Central memory CD8-positive, alpha-beta T cell (primary cell): ENCODE measurements around the gene ARL15.
"Not testable (repeated sequence)": the region's sequence is repeated elsewhere in the genome, so short reads cannot be mapped to it uniquely, and the experiment has no call there.

Experiments
- ATAC-seq: fragments of 150-1000 bp; cut with Tn5 transposase; replicated peaks from 2 replicates; pipeline ENCODE4 v1.10.0; 2022; ENCODE audit warnings: mild to moderate bottlenecking, moderate FRiP score, moderate number of reproducible peaks; ENCODE audit not compliant: poor library complexity, severe bottlenecking; ENCODE audit errors: extremely low read depth
- DNase-seq, 2 donors: peaks; one replicate each; pipeline ENCODE4 v3.0.0; 2021; ENCODE audit warnings: low spot score in 2 of 2
- H3K27ac Mint-ChIP-seq: one replicate; pipeline ENCODE4 v1.8.0; 2022; ENCODE audit warnings: low read depth, mild to moderate bottlenecking, moderate library complexity, mixed read lengths
- H3K27me3 Mint-ChIP-seq: one replicate; pipeline ENCODE4 v1.8.0; 2022; ENCODE audit warnings: mixed read lengths
- H3K36me3 Mint-ChIP-seq: one replicate; pipeline ENCODE4 v1.8.0; 2022; ENCODE audit warnings: mild to moderate bottlenecking, moderate library complexity, mixed read lengths; ENCODE audit not compliant: insufficient read depth
- H3K4me1 Mint-ChIP-seq: one replicate; pipeline ENCODE4 v1.8.0; 2022; ENCODE audit warnings: mixed read lengths
- H3K4me3 Mint-ChIP-seq: one replicate; pipeline ENCODE4 v1.8.0; 2022; ENCODE audit warnings: mild to moderate bottlenecking, moderate library complexity, mixed read lengths
- H3K9me3 Mint-ChIP-seq: one replicate; pipeline ENCODE4 v1.8.0; 2022; ENCODE audit warnings: mixed read lengths

Gene ARL15

GRCh38 chr5:54073131-54073530, 237.2 kb downstream of the ARL15 start:
- DNase-seq (no peak), ATAC-seq (no peak)
- Mint-ChIP-seq H3K27me3 (no peaks in the 10 kb centered on the region), H3K4me3 (no peak overlapping the region), H3K27ac (no peak overlapping the region), H3K4me1 (no peaks in the 10 kb centered on the region), H3K9me3 (no peaks in the 10 kb centered on the region), H3K36me3 (no peaks in the 10 kb centered on the region)

- Mint-ChIP-seq H3K4me1 (no peaks in the 10 kb centered on the region), H3K27me3 (no peaks in the 10 kb centered on the region), H3K27ac (no peak overlapping the region), H3K9me3 (no peaks in the 10 kb centered on the region), H3K4me3 (no peak overlapping the region), H3K36me3 (peaks cover 4% of the 10 kb centered on the region)
- DNase-seq (no peak), ATAC-seq (no peak)
Observed at GRCh38 chr5:54066433-54066832, 243.9 kb downstream of the ARL15 start.

GRCh38 chr5:54063817-54064216, 246.6 kb downstream of the ARL15 start:
- ATAC-seq (no peak), DNase-seq (no peak)
- Mint-ChIP-seq H3K27ac (no peak overlapping the region), H3K27me3 (no peaks in the 10 kb centered on the region), H3K36me3 (peaks cover 4% of the 10 kb centered on the region), H3K9me3 (no peaks in the 10 kb centered on the region), H3K4me1 (no peaks in the 10 kb centered on the region), H3K4me3 (no peak overlapping the region)

- DNase-seq (no peak), ATAC-seq (no peak)
- Mint-ChIP-seq H3K36me3 (peaks cover 3% of the 10 kb centered on the region), H3K27ac (no peak overlapping the region), H3K9me3 (no peaks in the 10 kb centered on the region), H3K4me3 (no peak overlapping the region), H3K27me3 (no peaks in the 10 kb centered on the region), H3K4me1 (no peaks in the 10 kb centered on the region)
Observed at GRCh38 chr5:54062958-54063357, 247.4 kb downstream of the ARL15 start.

GRCh38 chr5:54060919-54061318, 249.5 kb downstream of the ARL15 start:
- H3K4me3 Mint-ChIP-seq, ATAC-seq, H3K9me3 Mint-ChIP-seq, DNase-seq, H3K36me3 Mint-ChIP-seq, H3K27me3 Mint-ChIP-seq, H3K27ac Mint-ChIP-seq, H3K4me1 Mint-ChIP-seq: not testable (repeated sequence)

- no peak for DNase-seq
- Mint-ChIP-seq H3K4me1 (no peaks in the 10 kb centered on the region), H3K36me3 (no peaks in the 10 kb centered on the region), H3K4me3 (no peak overlapping the region), H3K27me3 (no peaks in the 10 kb centered on the region), H3K27ac (no peak overlapping the region), H3K9me3 (no peaks in the 10 kb centered on the region)
- no peak for ATAC-seq
Observed at GRCh38 chr5:54049963-54050362, 260.4 kb downstream of the ARL15 start.

GRCh38 chr5:54049144-54049543, 261.2 kb downstream of the ARL15 start:
- no peaks in the 10 kb centered on the region for H3K9me3 Mint-ChIP-seq
- no peak overlapping the region for H3K4me3 Mint-ChIP-seq
- no peaks in the 10 kb centered on the region for H3K4me1 Mint-ChIP-seq
- no peak for ATAC-seq
- no peak overlapping the region for H3K27ac Mint-ChIP-seq
- DNase-seq, result no peak
- H3K27me3 Mint-ChIP-seq, result no peaks in the 10 kb centered on the region
- no peaks in the 10 kb centered on the region for H3K36me3 Mint-ChIP-seq

- H3K27ac Mint-ChIP-seq, result no peak overlapping the region
- H3K9me3 Mint-ChIP-seq, result no peaks in the 10 kb centered on the region
- H3K4me1 Mint-ChIP-seq, result no peaks in the 10 kb centered on the region
- ATAC-seq, result no peak
- H3K36me3 Mint-ChIP-seq, result no peaks in the 10 kb centered on the region
- no peaks in the 10 kb centered on the region for H3K27me3 Mint-ChIP-seq
- no peak for DNase-seq
- H3K4me3 Mint-ChIP-seq, result no peak overlapping the region
Observed at GRCh38 chr5:54045077-54045792, 265.1 kb downstream of the ARL15 start.

- not testable (repeated sequence) for H3K4me1 Mint-ChIP-seq, H3K36me3 Mint-ChIP-seq, H3K27me3 Mint-ChIP-seq, ATAC-seq, DNase-seq, H3K9me3 Mint-ChIP-seq, H3K4me3 Mint-ChIP-seq, H3K27ac Mint-ChIP-seq
Observed at GRCh38 chr5:54044276-54044675, 266.1 kb downstream of the ARL15 start.

GRCh38 chr5:54040804-54041203, 269.6 kb downstream of the ARL15 start:
- Mint-ChIP-seq H3K27me3 (no peaks in the 10 kb centered on the region), H3K4me3 (no peak overlapping the region)

GRCh38 chr5:54040018-54040417, 270.4 kb downstream of the ARL15 start:
- Mint-ChIP-seq H3K27ac (no peak overlapping the region), H3K4me3 (no peak overlapping the region), H3K9me3 (no peaks in the 10 kb centered on the region), H3K36me3 (no peaks in the 10 kb centered on the region), H3K4me1 (no peaks in the 10 kb centered on the region), H3K27me3 (no peaks in the 10 kb centered on the region)
- ATAC-seq (no peak), DNase-seq (no peak)

More at GRCh38 chr5:54040804-54041203, 269.6 kb downstream of the ARL15 start:
- Mint-ChIP-seq H3K4me1 (no peaks in the 10 kb centered on the region), H3K36me3 (no peaks in the 10 kb centered on the region), H3K9me3 (no peaks in the 10 kb centered on the region), H3K27ac (no peak overlapping the region)
- DNase-seq (no peak), ATAC-seq (no peak)

- no peak overlapping the region for H3K27ac Mint-ChIP-seq
- no peaks in the 10 kb centered on the region for H3K36me3 Mint-ChIP-seq
- no peaks in the 10 kb centered on the region for H3K9me3 Mint-ChIP-seq
- no peak for DNase-seq
- H3K4me3 Mint-ChIP-seq, result no peak overlapping the region
- ATAC-seq, result no peak
- no peaks in the 10 kb centered on the region for H3K4me1 Mint-ChIP-seq
- H3K27me3 Mint-ChIP-seq, result no peaks in the 10 kb centered on the region
Observed at GRCh38 chr5:54037205-54037604, 273.2 kb downstream of the ARL15 start.

- ATAC-seq, result no peak
- no peak overlapping the region for H3K4me3 Mint-ChIP-seq
- H3K27me3 Mint-ChIP-seq, result no peaks in the 10 kb centered on the region
- no peaks in the 10 kb centered on the region for H3K9me3 Mint-ChIP-seq
- no peaks in the 10 kb centered on the region for H3K36me3 Mint-ChIP-seq
- H3K4me1 Mint-ChIP-seq, result no peaks in the 10 kb centered on the region
- no peak for DNase-seq
- H3K27ac Mint-ChIP-seq, result no peak overlapping the region
Observed at GRCh38 chr5:54030981-54031380, 279.4 kb downstream of the ARL15 start.
